Lung (tissue), 12 donors: ENCODE measurements around the gene PRCD. TPM values are rescaled to one million over a fixed set of nuclear protein-coding genes. Genes with fewer than 3 reads are reported as not detected.

Experiments
- ATAC-seq: fragments of 200-7000 bp; cut with Tn5 transposase; one replicate; pipeline ENCODE4 v1.9.1; 2020; ENCODE audit warnings: moderate number of reproducible peaks; ENCODE audit not compliant: insufficient read depth, low FRiP score
- DNase-seq, 3 donors: peaks; one replicate each; pipeline ENCODE4 v3.0.0-alpha.2; 2013 to 2017
- H3K27ac ChIP-seq, 2 donors: one replicate each; pipeline ENCODE4 v1.5.1; 2013; ENCODE audit warnings: mild to moderate bottlenecking in 2 of 2, moderate library complexity in 2 of 2, control low read depth in 1 of 2, inconsistent platforms in 1 of 2, low read depth in 1 of 2, low read length in 1 of 2
- H3K27me3 ChIP-seq, 3 donors: one replicate each; pipeline ENCODE4 v1.5.1; 2013; ENCODE audit warnings: low read length in 2 of 3; ENCODE audit not compliant: control insufficient read depth in 3 of 3, insufficient read depth in 3 of 3
- H3K36me3 ChIP-seq, 4 donors: one replicate each; pipeline ENCODE4 v1.5.1; 2013; ENCODE audit warnings: low read length in 4 of 4, mild to moderate bottlenecking in 1 of 4, moderate library complexity in 1 of 4; ENCODE audit not compliant: control insufficient read depth in 4 of 4, insufficient read depth in 4 of 4
- H3K4me1 ChIP-seq, 5 donors: one replicate each; pipeline ENCODE4 v1.5.1; 2013; ENCODE audit warnings: low read length in 5 of 5, mild to moderate bottlenecking in 2 of 5, moderate library complexity in 1 of 5; ENCODE audit not compliant: control insufficient read depth in 5 of 5, insufficient read depth in 5 of 5
- H3K4me3 ChIP-seq: one replicate; pipeline ENCODE4 v1.5.1; 2013; ENCODE audit warnings: mild to moderate bottlenecking, control low read depth, moderate library complexity
- H3K9ac ChIP-seq, 2 donors: one replicate each; pipeline ENCODE4 v1.5.1; 2013; ENCODE audit warnings: low read length in 2 of 2, control low read depth in 1 of 2; ENCODE audit not compliant: insufficient read depth in 1 of 2
- H3K9me3 ChIP-seq, 4 donors: one replicate each; pipeline ENCODE4 v1.5.1; 2013; ENCODE audit warnings: low read length in 3 of 4, mild to moderate bottlenecking in 1 of 4, moderate library complexity in 1 of 4; ENCODE audit not compliant: control insufficient read depth in 4 of 4, insufficient read depth in 3 of 4
- CTCF ChIP-seq: IDR thresholded peaks from 2 replicates; pipeline ENCODE4 v1.5.1; 2012; ENCODE audit warnings: mild to moderate bottlenecking; ENCODE audit errors: control extremely low read depth, extremely low read depth
- WGBS, 2 donors: extraction: QIAGEN DNeasy Blood & Tissue Kit; methylation state at CpG; one replicate each; pipeline ENCODE4 v1.1.7; 2013; 5-methylcytosine and 5-hydroxymethylcytosine counted together
- polyA plus RNA-seq, 2 donors: library from polyadenylated mRNA; stranded (reverse); fragments of 200-250 nt; gene quantifications; one replicate each; pipeline ENCODE4 v1.2.1, GENCODE V29; 2013
- total RNA-seq, 2 donors: library from RNA; depleted of rRNA in 1 of 2; stranded (reverse); fragments of >200 nt in 1 of 2; gene quantifications; one replicate each; pipeline ENCODE4 v1.2.1, GENCODE V29; 2014 to 2021
- donor health status: control.
- donor health status: control.
- donor health status: Bipolar disorder and iron deficiency.
- donor health status: healthy.
- donor health status: DM: yes; HTN: yes; CAD: no.

Gene PRCD
- total and polyA plus RNA-seq, 4 donors: 2.0 to 11.3 (median 5.6) TPM

- Histone ChIP-seq H3K27me3 (no peaks in the 10 kb centered on the region), H3K9me3 (no peaks in the 10 kb centered on the region), H3K27ac (peak overlapping the region; percentile 87), H3K4me3 (peak overlapping the region; percentile 56), H3K4me1 (peaks cover 0 to 35% (median 9%) of the 10 kb centered on the region in 5 donors), H3K36me3 (no peaks in the 10 kb centered on the region), H3K9ac (no peak overlapping the region)
- DNase-seq: no peak
- TF ChIP-seq CTCF: no peak
- ATAC-seq: no peak
- 44 to 59% methylated on average over 17 of the region's 17 CpGs for WGBS, 2 donors
Observed at GRCh38 chr17:76500074-76500746, 39.6 kb upstream of the PRCD start.

- no peak for DNase-seq
- 11 to 14% methylated on average over 10 of the region's 10 CpGs for WGBS, 2 donors
- ATAC-seq: no peak
- Histone ChIP-seq H3K4me3 (peak overlapping the region; percentile 56), H3K27me3 (no peaks in the 10 kb centered on the region), H3K4me1 (peaks cover 0 to 35% (median 9%) of the 10 kb centered on the region in 5 donors), H3K27ac (peak overlapping the region; percentile 87), H3K9ac (no peak overlapping the region), H3K36me3 (no peaks in the 10 kb centered on the region), H3K9me3 (no peaks in the 10 kb centered on the region)
- no peak for TF ChIP-seq CTCF
Observed at GRCh38 chr17:76500747-76501017, 39.2 kb upstream of the PRCD start.

GRCh38 chr17:76501018-76501826, 38.6 kb upstream of the PRCD start, which contains the start of gene RHBDF2:
RHBDF2 (minus strand) TSS chr17:76501423; CDS start chr17:76481524, 19,899 bp downstream.
- Histone ChIP-seq H3K4me1 (peaks cover 0 to 34% (median 9%) of the 10 kb centered on the region in 5 donors), H3K27ac (peak within 1 kb of the TSS; percentile 87), H3K36me3 (no peaks in the 10 kb centered on the region), H3K9me3 (no peaks in the 10 kb centered on the region), H3K4me3 (peak within 1 kb of the TSS; percentile 56), H3K27me3 (no peaks in the 10 kb centered on the region), H3K9ac (peak within 1 kb of the TSS in 1 of 2 donors; percentile 62)
- TF ChIP-seq CTCF: no peak
- DNase-seq: peak; percentile 67 to 87 (median 82)
- 1 to 2% methylated on average over 52 to 72 of the region's 72 CpGs for WGBS, 2 donors
- peak; percentile 95 for ATAC-seq
